NCI-H128 (cell line): Measurements from ENCODE around the gene SLC7A8.
"Not testable (repeated sequence)": the region's sequence is repeated elsewhere in the genome, so short reads cannot be mapped to it uniquely, and the experiment has no call there.

ENCODE experiments used
- DNase-seq: peaks from one replicate; lab custom pipeline; 2025; ENCODE audit not compliant: unreplicated experiment; lab: John Stamatoyannopoulos, UW

Gene SLC7A8

DNA sequence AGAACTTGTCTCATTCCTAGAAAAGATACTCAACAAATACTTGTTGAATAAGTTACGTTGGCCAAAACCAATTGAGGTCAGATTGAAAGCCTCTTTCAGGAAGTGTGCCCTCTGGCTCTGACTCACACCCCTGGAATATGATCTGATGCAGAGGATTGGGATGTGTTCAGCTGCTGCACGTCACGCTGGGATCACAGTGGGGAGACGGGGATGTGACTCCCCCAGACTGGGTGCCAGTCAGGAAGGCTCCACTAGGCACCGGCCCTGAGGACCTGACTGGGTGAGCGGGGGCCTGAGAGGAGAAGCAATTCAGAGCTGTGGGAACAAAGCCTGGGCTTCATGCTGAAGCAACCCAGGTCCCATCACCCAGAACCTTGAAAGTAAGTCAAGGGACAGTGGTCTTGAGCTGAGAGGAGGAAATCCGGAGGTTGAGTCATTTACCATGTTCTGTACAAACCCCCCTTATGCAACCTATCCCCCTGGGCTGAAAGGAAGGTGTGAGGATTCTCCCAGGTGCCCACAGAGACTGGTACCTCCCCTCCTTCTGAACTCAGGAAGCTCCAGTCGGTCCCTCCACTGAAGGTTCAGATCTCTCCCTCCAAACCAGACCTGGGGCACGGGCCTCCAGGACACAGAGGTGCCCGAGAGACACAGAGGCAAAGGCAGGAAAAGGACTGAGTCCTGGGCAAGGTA, 68.3 kb downstream of the SLC7A8 start:
- DNase-seq, result no peak

DNA sequence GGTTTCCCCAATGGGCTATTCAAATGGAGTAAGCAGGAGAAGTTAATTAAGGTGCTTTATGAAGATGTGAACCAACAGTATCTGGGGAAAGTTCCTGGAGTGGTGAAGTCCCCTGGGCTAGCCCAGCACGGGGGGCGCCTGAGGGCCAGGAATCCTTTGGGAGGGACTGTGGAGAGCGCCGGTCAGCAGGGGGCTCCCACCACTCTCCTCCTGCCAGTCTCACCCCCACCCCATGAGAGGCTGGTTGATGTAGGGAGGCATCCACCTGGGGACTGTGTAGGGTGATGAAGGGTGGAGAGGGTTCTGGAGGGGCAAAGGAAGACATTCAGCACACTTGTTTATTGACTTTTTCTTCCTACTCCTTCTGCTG, 68.8 kb downstream of the SLC7A8 start:
- no peak for DNase-seq

DNA sequence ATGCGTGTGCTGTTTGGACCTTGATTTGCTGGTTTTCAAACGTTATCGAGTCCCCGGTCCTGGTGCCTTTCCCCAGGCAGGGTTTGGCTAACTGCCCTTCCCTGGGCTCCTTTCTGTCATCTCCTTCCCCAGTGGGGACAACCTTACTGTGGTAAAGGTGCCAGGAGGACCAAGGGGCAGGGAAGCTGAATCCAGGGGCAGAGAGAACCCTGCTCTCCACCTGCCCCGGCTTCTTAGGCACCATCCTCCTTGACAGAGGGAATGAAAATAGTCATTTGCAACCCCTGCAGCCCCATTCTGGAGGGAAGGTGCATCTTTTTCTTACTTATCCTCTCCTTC, 69.4 kb downstream of the SLC7A8 start:
- no peak for DNase-seq

- no peak for DNase-seq
Observed at GRCh38 chr14:23113431-23114119, 69.9 kb downstream of the SLC7A8 start.

DNA sequence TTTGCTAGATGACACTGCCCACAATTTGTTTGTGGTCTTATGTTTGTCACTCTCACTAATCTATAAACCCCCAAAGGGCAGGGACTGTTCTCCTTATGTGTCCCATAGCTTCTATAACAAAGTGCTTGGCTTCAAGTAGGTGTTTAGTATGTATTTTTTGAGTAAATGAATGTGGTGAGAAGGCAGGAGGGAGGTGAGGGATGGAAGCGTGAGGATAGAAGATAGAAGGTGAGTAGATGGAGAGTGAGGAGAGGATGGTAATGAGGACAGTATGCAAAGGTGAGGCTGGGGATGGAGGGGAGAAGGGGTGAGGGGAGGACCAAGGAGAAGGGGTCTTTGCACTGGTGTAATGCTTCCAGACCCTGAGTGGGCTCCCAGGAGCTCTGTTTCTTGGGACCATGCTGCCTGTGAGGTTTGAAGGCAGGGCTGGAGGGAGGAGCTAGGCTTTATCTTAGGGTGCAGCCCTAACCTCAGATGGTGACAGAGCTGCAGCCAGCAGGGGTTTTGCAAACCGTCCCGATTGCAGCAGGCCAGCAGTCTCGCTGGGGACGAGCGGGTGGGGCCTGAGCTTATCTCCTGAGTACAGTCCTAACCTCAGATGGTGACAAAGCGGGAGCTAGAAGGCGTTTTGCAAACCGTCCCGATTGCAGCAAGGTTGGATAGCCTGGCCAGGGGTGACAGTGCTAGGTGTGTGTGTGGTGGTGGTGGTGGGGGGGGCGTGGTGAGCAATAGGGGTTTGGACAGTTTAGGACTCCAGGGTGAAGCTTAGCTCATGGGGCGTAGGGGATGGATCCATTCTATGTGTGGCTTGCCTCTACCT, 70.9 kb downstream of the SLC7A8 start:
- no peak for DNase-seq

- DNase-seq, result no peak
Observed at GRCh38 chr14:23110579-23111365, 72.7 kb downstream of the SLC7A8 start.

- DNase-seq, result no peak
Observed at GRCh38 chr14:23109769-23110168, 73.7 kb downstream of the SLC7A8 start.

DNA sequence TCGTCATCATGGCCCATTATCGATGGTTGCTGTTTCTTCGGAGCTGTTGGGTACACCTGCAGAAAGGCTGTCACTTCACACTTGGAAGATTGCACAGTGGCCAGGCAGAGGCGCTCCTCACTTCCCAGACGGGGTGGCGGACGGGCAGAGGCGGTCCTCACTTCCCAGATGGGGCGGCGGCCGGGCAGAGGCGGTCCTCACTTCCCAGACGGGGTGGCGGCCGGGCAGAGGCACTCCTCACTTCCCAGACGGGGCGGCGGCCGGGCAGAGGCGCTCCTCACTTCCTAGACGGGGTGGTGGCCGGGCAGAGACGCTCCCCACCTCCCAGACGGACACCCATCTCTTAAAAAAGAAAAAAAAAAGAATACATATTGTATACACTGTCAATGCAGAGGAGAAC, 75.3 kb downstream of the SLC7A8 start:
- not testable (repeated sequence) for DNase-seq

DNA sequence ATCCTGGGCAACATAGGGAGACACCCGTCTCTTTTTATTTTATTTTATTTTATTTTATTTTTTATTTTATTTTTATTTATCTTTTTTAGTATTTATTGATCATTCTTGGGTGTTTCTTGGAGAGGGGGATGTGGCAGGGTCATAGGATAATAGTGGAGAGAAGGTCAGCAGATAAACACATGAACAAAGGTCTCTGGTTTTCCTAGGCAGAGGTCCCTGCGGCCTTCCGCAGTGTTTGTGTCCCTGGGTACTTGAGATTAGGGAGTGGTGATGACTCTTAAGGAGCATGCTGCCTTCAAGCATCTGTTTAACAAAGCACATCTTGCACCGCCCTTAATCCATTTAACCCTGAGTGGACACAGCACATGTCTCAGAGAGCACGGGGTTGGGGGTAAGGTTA, 75.8 kb downstream of the SLC7A8 start:
- DNase-seq, result not testable (repeated sequence)

DNA sequence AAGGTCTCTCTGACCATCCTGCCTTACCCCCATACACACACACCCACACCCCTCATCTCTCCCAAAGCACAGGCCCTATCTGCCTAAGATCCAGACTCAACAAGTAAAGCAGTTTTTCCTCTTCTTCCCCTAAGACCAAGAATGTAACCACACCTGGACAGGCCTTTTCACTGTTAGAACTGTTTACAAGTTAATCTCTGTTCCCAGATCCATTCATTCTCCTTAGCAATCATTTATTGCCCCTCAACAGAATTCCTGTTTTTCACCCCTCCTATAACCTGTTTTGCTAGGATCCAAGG, 76.8 kb downstream of the SLC7A8 start:
- no peak for DNase-seq

- DNase-seq, result no peak
Observed at GRCh38 chr14:23105348-23105824, 78.1 kb downstream of the SLC7A8 start.

DNA sequence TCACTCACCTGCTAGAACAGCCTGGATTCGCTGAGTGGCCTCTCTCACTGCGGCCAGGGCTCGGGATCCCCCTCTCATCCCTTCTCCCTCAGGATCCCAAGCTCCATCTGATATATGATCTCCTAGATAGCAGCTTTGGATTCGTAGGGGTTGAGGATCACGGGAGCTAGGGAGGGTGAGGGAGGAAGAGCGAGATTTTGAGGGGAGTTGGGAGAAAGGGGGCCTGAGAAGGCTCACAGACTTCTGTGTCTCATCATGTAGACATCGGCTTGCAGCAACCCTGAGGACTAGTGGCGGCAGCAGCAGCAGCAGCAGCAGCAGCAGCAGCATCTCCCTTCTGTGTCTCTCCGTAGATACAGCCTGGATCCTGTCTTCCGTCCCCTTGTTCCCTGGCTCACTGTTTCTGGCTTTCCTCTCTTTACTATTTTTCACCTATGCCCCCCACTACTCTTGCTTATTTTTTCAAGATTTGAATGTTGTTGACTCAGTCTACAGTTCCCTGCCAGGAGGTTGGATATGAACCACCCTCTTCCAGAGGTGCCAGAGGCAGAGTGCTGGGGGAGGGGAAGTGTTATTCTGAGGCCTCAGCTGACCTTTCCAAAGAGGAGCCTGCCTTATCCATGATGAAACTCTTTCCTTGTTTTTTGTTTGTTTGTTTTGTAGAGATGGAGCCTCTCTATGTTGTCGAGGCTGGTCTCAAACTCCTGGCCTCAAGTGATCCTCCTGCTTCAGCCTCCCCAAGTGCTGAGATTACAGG, 78.7 kb downstream of the SLC7A8 start, which contains the start of gene CIROP:
CIROP (minus strand) TSS at position 399 of the 757 bp plus-strand sequence; CDS start at position 330, 69 bp downstream.
- no peak for DNase-seq

DNA sequence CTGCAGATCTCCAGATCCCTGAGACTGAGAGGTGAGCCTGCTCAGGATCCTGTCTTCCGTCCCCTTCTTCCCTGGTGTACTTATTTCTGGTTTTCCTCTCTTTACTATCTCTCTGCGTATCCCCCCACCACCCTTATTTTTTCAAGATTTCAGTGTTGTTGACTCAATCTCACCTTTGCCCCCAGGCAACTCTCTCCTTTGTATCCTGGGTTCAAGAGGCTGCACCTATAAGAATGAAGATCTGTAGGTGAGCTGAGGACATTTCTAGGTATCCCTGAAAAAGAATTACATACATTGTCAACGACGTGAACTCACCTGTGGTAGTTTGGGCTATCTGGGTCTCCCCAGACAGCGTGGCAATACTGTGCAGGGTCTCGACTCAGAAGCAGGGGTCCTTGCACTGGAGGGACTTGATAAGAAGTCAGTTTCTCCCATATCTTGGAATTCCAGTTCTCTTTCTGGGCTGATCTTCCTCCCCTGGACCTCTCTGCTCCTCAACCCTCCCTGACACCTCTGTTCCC, 79.3 kb downstream of the SLC7A8 start:
- DNase-seq, result no peak

DNA sequence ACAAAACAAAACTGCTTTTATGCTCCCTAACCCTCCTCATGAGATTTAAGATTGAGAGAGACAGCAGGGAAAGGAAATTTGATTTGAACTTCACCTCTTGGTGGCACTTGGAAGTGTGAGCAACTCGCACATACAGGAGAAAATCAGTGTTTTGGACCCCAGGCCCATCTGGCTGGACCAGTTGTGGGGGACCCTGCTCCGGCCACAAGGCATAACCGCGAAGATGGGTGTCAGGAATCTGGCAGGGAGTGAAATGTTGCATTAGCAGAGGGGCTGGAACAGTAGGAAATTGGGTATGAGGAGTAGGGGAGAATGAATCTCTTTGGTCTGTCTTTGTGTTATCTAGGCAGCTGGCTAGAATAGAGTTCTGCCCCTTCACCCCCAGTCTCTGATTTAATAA, 79.9 kb downstream of the SLC7A8 start:
- DNase-seq, result no peak

DNA sequence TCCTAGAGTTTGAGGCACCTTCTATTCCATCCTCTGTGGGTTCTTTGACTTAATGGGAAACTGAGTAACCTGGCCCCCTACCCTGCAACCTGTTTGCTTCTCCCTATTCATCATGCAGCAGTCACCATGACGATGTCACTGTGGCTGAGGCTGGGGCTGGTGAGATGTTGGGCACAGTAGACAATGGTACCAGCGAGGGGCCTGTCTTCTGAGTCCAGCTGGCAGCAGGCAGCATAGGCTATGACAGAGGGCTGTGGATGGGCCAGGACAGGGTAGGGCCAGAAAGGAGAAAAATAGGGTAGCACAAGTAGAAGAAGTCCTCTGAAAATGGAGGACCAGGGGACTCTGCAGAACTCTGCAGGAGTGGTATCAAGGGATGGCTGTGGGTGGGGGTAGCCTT, 80.7 kb downstream of the SLC7A8 start:
- DNase-seq, result no peak

DNA sequence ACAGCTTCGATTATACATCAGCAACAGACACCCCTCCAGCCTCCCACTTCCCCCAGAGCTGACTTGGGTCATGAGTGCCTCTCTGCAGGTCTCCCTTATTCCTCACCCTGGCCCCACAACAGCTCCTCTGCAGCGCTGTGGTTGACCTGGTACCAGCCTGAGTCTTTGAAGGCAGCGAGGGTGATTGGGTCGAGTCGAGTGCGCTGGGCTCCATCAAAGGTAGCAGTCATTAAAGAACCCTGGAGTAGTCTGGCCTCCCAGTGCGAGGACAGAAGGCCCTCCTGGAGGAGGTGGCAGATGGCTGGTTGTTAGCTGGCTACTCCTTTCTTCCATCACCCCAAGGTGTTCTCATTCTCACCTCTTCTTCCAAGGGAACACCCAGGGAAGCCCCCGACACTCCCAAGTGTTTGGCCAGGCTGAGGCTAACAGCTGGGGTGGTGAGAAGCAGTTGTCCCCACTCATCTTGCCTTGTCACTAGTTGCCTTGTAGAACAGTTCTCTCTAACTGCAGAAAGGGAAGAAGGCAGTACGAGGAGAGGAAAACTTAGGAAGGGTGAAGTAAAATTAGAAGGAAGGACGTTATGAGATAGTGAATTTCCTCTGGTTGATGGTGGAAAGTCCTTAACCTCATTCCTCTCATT, 81.4 kb downstream of the SLC7A8 start:
- DNase-seq, result no peak

DNA sequence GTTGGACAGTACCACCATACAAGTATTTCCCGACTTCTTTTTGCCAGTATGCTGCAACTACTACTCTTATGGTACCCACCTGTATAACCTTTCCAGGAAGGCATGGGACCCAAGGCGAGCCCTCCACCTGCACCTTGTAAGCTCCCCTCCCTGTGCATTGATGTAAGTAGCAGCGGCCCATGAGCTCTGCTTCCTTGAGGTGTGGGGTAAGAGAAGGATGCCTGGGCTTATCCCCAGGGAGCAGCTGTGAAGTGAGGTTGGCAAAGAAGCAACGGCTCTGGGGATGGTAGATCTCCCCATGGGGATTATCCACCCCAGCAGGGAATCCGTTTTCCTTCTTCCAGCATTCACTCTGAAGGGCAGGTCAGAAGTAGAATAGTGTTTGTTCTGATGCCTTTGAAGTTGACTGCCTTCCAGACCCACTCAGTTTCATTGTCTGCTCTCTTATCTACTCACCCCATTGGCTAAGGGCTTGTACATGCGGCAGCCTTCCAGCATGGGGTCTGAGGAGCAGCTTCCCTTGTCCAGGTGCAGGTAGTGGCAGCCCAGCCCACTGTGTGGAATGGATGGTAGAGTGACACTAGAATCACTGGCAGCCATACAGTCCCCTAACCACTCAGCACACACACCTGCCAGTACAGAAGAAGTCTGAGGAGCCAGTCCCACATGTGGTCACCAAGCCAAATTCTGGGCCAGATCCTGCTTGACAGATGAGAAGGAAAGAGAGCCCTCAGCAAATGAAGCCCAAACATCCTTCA, 82.1 kb downstream of the SLC7A8 start:
- DNase-seq, result no peak

GRCh38 chr14:23099212-23099861, 84.1 kb downstream of the SLC7A8 start:
- DNase-seq, result no peak

DNA sequence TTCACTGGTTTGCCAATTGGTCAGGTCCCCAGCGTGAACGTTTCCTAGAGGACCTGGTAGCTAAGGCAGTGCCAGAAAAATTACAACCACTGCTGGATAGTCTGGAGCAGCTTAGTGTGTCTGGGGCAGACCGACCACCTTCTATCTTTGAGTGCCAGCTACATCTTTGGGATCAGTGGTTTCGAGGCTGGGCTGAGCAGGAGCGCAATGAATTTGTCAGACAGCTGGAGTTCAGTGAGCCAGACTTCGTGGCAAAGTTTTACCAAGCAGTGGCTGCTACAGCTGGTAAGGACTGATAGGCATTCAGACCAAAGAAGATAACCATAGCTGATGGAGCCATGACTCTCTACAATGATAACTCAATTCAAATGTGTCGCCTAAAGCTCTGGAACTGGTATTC, 85.7 kb downstream of the SLC7A8 start:
- DNase-seq, result no peak
